GM23248 (cell line): ENCODE results near the gene DCD. TPM values are rescaled to one million over a fixed set of nuclear protein-coding genes. Genes with fewer than 3 reads are reported as not detected.

ENCODE experiments used
- DNase-seq: peaks from one replicate; pipeline ENCODE4 v3.0.0-alpha.2; 2015
- H2AFZ ChIP-seq: fragments of 200-600 bp; sonication (generic); 2 replicates; pipeline ENCODE4 v1.6.1; 2016; ENCODE audit warnings: antibody characterized with exemption
- H3F3A ChIP-seq: fragments of 200-600 bp; sonication (generic); 2 replicates; pipeline ENCODE4 v1.6.1; 2016; ENCODE audit warnings: mild to moderate bottlenecking, antibody characterized with exemption, mixed run types; ENCODE audit not compliant: insufficient read depth
- H3K27ac ChIP-seq: fragments of 200-600 bp; sonication (generic); 2 replicates; pipeline ENCODE4 v1.5.1; 2016; ENCODE audit warnings: mild to moderate bottlenecking
- H3K27me3 ChIP-seq: fragments of 200-600 bp; sonication (generic); replicated peaks from 2 replicates; pipeline ENCODE4 v1.6.1; 2016; ENCODE audit warnings: mild to moderate bottlenecking; ENCODE audit not compliant: insufficient read depth
- H3K36me3 ChIP-seq: fragments of 200-600 bp; sonication (generic); 2 replicates; pipeline ENCODE4 v1.6.1; 2016; ENCODE audit warnings: low read depth, mild to moderate bottlenecking
- H3K4me1 ChIP-seq: fragments of 200-600 bp; sonication (generic); 2 replicates; pipeline ENCODE4 v1.6.1; 2016; ENCODE audit warnings: mild to moderate bottlenecking; ENCODE audit not compliant: insufficient read depth
- H3K4me2 ChIP-seq: fragments of 200-600 bp; sonication (generic); one replicate; pipeline ENCODE4 v1.6.1; 2016; ENCODE audit warnings: mild to moderate bottlenecking; ENCODE audit not compliant: unreplicated experiment
- H3K4me3 ChIP-seq: fragments of 200-600 bp; sonication (generic); 2 replicates; pipeline ENCODE4 v1.5.1; 2016; ENCODE audit warnings: mild to moderate bottlenecking
- H3K79me2 ChIP-seq: fragments of 200-600 bp; sonication (generic); 2 replicates; pipeline ENCODE4 v1.6.1; 2016; ENCODE audit warnings: mild to moderate bottlenecking; ENCODE audit not compliant: insufficient read depth
- H3K9ac ChIP-seq: fragments of 200-600 bp; sonication (generic); 2 replicates; pipeline ENCODE4 v1.6.1; 2016; ENCODE audit warnings: mild to moderate bottlenecking
- H3K9me2 ChIP-seq: fragments of 200-600 bp; sonication (generic); 2 replicates; pipeline ENCODE4 v1.6.1; 2016; ENCODE audit warnings: mixed run types, mild to moderate bottlenecking, moderate library complexity; ENCODE audit not compliant: insufficient read depth
- H3K9me3 ChIP-seq: fragments of 200-600 bp; sonication (generic); one replicate; pipeline ENCODE4 v1.6.1; 2017; ENCODE audit warnings: low read depth
- H4K20me1 ChIP-seq: fragments of 200-600 bp; sonication (generic); 2 replicates; pipeline ENCODE4 v1.6.0; 2016; ENCODE audit not compliant: insufficient read depth
- EZH2 ChIP-seq: fragments of 200-600 bp; sonication (generic); IDR thresholded peaks from 2 replicates; pipeline ENCODE4 v1.6.1; 2018; ENCODE audit warnings: antibody characterized with exemption, mild to moderate bottlenecking; ENCODE audit not compliant: insufficient read depth, poor library complexity, severe bottlenecking
- EZH2phosphoT487 ChIP-seq: fragments of 200-600 bp; sonication (generic); IDR thresholded peaks from 2 replicates; pipeline ENCODE4 v1.6.1; 2018; ENCODE audit warnings: antibody characterized with exemption, moderate library complexity, mild to moderate bottlenecking, low read depth; ENCODE audit not compliant: insufficient read depth
- WGBS, 2 experiments: methylation state at CpG; one replicate each; pipeline ENCODE4 v1.1.6; 2015 to 2017; ENCODE audit warnings: low lambda C conversion rate in 2 of 2, low coverage in 1 of 2; ENCODE audit errors: missing lambda C conversion rate in 2 of 2; 5-methylcytosine and 5-hydroxymethylcytosine counted together
- in situ Hi-C: fragments of 300-500 bp; cut with MboI; formaldehyde crosslinking; loops from 2 replicates; pipeline ENCODE4 v1.15.0; 2020
- polyA plus RNA-seq: library from polyadenylated mRNA; unstranded; fragments of >200 nt; fragmentation: Nextera tagmentation; extraction: Ambion mirVana; gene quantifications from 2 replicates; pipeline ENCODE4 v1.2.1, GENCODE V29; 2016
- total RNA-seq: library from RNA; depleted of rRNA; stranded (reverse); fragments of >200 nt; shearing (Covaris generic); gene quantifications from 2 replicates; pipeline ENCODE4 v1.2.3, GENCODE V29; 2014

Gene DCD
- total and polyA plus RNA-seq, 2 experiments from 2014 or later: not detected

DNA sequence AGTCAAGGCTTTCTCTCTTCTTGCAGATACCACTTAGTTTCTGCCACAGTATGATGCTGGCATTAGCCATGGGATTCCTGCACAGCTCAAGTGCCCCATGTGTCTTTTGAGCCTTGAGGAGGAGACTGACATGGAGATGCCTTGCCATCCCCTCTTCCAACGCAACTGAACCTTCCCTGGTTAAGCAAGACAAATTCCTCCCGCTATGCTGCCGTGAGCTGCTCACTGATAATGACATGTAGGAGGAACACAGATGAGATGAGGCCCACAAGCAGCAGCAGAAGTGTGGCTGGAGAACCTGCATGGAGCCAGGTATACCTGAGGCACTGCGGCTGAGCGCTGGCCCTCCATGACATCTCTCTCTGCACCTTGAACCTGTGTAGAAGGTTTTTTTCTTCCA, 44.3 kb downstream of the DCD start:
- H3K9me2 ChIP-seq: no peaks in the 10 kb centered on the region
- no peaks in the 10 kb centered on the region for H3K36me3 ChIP-seq
- 70 to 71% methylated on average over 5 of the region's 5 CpGs for WGBS, 2 experiments
- H3K27me3 ChIP-seq: peaks cover 10% of the 10 kb centered on the region
- H3K9me3 ChIP-seq: no peaks in the 10 kb centered on the region
- no peaks in the 10 kb centered on the region for H3K4me1 ChIP-seq
- no peak overlapping the region for H3K27ac ChIP-seq
- no peaks in the 10 kb centered on the region for H3K79me2 ChIP-seq
- no peak overlapping the region for H3K4me3 ChIP-seq
- no peak overlapping the region for H3K9ac ChIP-seq
- no peak overlapping the region for H3K4me2 ChIP-seq
- H2AFZ ChIP-seq: no peak overlapping the region
- in situ Hi-C loops: no loop called here
- no peaks in the 10 kb centered on the region for H4K20me1 ChIP-seq
- no peak for DNase-seq
- H3F3A ChIP-seq: no peaks in the 10 kb centered on the region
- TF ChIP-seq EZH2: no peak
- TF ChIP-seq EZH2phosphoT487: no peak

DNA sequence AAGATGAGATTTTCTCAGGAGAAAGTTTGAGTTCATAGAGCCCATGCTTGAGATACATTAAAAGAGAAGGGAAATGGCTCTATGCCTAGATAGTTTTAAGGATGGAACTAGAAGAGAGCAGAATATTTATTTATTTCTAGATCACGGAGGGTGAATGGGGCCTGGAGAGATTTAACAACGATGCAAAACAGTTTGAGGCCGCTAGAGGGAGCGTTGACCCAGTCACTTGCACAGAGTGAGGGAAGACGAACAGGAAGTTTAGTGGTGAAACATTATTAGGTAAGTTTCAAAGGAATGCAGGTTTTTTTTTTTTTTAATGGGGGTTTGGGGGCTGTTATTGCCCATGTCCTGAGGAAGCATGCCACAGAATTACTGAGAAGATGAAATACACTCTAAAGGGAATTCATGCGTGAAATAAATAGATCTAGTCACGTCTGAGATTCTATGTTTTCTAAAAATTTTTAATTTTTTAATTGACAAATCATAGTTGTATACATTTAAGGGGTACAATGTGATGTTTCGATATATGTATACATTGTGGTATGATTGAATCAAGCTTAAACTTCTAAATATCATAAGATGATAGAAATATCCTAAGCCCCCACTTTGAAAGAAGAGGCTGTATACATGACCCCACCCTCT, 44.9 kb downstream of the DCD start:
- H3K9me3 ChIP-seq: no peaks in the 10 kb centered on the region
- no peaks in the 10 kb centered on the region for H4K20me1 ChIP-seq
- H3K9ac ChIP-seq: no peak overlapping the region
- in situ Hi-C loops: no loop called here
- H2AFZ ChIP-seq: no peak overlapping the region
- WGBS, 2 experiments: 22% methylated on average over 8 of the region's 8 CpGs
- no peaks in the 10 kb centered on the region for H3K79me2 ChIP-seq
- peak; percentile 79 for DNase-seq
- no peak for TF ChIP-seq EZH2phosphoT487
- TF ChIP-seq EZH2: no peak
- no peaks in the 10 kb centered on the region for H3F3A ChIP-seq
- no peaks in the 10 kb centered on the region for H3K36me3 ChIP-seq
- no peak overlapping the region for H3K4me2 ChIP-seq
- no peaks in the 10 kb centered on the region for H3K4me1 ChIP-seq
- no peaks in the 10 kb centered on the region for H3K9me2 ChIP-seq
- no peak overlapping the region for H3K4me3 ChIP-seq
- peaks cover 13% of the 10 kb centered on the region for H3K27me3 ChIP-seq
- H3K27ac ChIP-seq: no peak overlapping the region

DNA sequence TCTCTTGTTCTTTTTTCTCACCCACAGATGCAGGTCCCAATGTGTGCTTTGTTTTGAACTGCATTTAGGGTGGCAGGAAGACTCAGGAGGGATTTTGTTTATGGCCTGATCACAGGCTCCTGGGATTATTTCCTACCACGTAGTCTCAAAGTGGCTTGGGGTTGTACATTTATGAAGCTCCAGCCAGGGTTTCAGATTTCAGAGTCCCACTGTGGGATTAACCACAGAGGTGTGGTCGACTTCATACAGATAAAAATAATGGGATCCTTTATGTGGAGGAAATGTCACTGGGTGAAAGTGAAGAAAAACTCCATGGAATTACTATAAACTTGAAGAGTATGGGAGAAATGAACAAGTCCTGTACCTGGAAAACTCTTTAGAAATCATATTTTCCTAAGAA, 45.5 kb downstream of the DCD start:
- H3K4me3 ChIP-seq: no peak overlapping the region
- TF ChIP-seq EZH2 (no peak), EZH2phosphoT487 (no peak)
- no peaks in the 10 kb centered on the region for H3K4me1 ChIP-seq
- H3F3A ChIP-seq: no peaks in the 10 kb centered on the region
- no peaks in the 10 kb centered on the region for H3K79me2 ChIP-seq
- 43 to 50% methylated on average over 2 of the region's 2 CpGs for WGBS, 2 experiments
- no peak overlapping the region for H3K27ac ChIP-seq
- H3K27me3 ChIP-seq: peaks cover 18% of the 10 kb centered on the region
- no peaks in the 10 kb centered on the region for H4K20me1 ChIP-seq
- no peak overlapping the region for H3K4me2 ChIP-seq
- H3K36me3 ChIP-seq: no peaks in the 10 kb centered on the region
- in situ Hi-C loops: no loop called here
- H3K9me3 ChIP-seq: no peaks in the 10 kb centered on the region
- DNase-seq: no peak
- H3K9me2 ChIP-seq: no peaks in the 10 kb centered on the region
- H3K9ac ChIP-seq: no peak overlapping the region
- no peak overlapping the region for H2AFZ ChIP-seq

DNA sequence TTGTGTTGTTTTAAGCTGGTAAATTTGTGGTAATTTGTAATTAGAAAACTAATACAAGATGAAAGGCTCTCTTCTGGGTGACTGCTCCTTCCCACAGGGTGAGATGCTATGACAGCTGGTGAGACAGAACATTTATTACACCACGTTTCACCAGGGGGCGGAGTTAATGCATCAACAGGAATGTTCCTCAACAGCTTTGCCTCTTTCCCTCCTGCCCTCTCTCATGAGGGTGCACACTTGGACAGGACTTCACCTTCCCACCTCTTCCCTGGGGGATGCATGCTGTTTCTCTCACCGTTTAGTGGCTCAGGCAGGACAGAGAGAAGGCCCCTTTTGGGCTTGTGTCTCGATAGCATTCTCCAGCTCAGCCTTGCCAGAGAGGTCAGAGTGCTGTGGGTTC, 46.3 kb downstream of the DCD start:
- Histone ChIP-seq H3K27ac (no peak overlapping the region), H3K4me1 (no peaks in the 10 kb centered on the region), H3K9me2 (no peaks in the 10 kb centered on the region), H3K27me3 (peaks cover 18% of the 10 kb centered on the region), H3K9me3 (no peaks in the 10 kb centered on the region), H3F3A (no peaks in the 10 kb centered on the region), H3K79me2 (no peaks in the 10 kb centered on the region), H3K4me2 (no peak overlapping the region), H3K9ac (no peak overlapping the region), H4K20me1 (no peaks in the 10 kb centered on the region), H3K4me3 (no peak overlapping the region), H3K36me3 (no peaks in the 10 kb centered on the region), H2AFZ (no peak overlapping the region)
- TF ChIP-seq EZH2phosphoT487 (no peak), EZH2 (no peak)
- DNase-seq: peak; percentile 47
- in situ Hi-C loops: no loop called here
- WGBS, 2 experiments: 56 to 62% methylated on average over 4 of the region's 4 CpGs

DNA sequence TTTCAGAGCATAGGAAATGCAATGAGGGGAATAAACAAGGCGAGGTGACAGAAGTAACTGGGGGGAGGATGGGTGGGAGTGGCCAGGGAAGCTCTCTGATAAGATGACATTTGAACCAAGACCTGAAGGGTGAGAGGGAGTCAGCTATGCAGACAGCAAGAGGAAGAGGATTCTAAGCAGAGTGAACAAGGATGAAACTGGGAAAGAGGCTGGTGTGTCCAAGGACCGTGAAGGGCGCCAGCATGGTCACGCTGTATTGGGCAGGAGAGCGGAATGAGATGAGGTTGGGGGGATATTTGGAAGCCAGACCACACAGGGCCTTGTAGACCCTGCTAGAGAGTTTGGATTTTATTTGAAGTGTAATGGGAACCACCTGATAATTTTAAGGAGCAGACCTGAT, 49.2 kb downstream of the DCD start:
- in situ Hi-C loops: no loop called here
- no peak overlapping the region for H3K4me3 ChIP-seq
- 70 to 77% methylated on average over 5 of the region's 5 CpGs for WGBS, 2 experiments
- no peaks in the 10 kb centered on the region for H3K9me3 ChIP-seq
- TF ChIP-seq EZH2phosphoT487: no peak
- TF ChIP-seq EZH2: no peak
- H4K20me1 ChIP-seq: no peaks in the 10 kb centered on the region
- no peak overlapping the region for H3K9ac ChIP-seq
- no peaks in the 10 kb centered on the region for H3K79me2 ChIP-seq
- H3K4me1 ChIP-seq: no peaks in the 10 kb centered on the region
- peaks cover 22% of the 10 kb centered on the region for H3K27me3 ChIP-seq
- H3K36me3 ChIP-seq: no peaks in the 10 kb centered on the region
- H3K9me2 ChIP-seq: no peaks in the 10 kb centered on the region
- H2AFZ ChIP-seq: no peak overlapping the region
- H3K4me2 ChIP-seq: no peak overlapping the region
- DNase-seq: no peak
- H3F3A ChIP-seq: no peaks in the 10 kb centered on the region
- no peak overlapping the region for H3K27ac ChIP-seq
